ENCODE results near the gene SLC27A2.

SLC27A2 gene

DNA sequence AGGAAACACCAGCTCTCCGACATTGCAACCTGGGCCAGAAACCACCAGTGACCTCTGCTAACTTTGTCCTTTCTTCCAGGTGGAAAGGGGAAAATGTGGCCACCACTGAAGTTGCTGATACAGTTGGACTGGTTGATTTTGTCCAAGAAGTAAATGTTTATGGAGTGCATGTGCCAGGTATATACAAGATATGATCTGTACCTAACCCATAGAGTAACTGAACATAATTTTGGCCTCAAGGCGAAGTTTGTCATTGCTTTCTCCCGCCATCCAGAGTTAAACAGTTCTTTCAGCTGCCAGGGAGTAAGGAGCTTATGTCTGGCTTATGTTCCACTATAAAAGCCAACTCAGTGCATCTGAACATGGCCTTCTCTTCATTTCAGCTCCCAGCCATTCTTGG lies 46.9 kb downstream of the SLC27A2 start:
- no peak overlapping the region for H3K27ac Mint-ChIP-seq
- H3K36me3 Mint-ChIP-seq (ENCODE audit: low read depth) = peaks cover 7% of the 10 kb centered on the region
- ATAC-seq (no peak), DNase-seq (no peak)
- no peaks in the 10 kb centered on the region for H3K9me3 Mint-ChIP-seq
- no peaks in the 10 kb centered on the region for H3K4me1 Mint-ChIP-seq
- H3K4me3 Mint-ChIP-seq = no peak overlapping the region
- no peaks in the 10 kb centered on the region for H3K27me3 Mint-ChIP-seq

DNA sequence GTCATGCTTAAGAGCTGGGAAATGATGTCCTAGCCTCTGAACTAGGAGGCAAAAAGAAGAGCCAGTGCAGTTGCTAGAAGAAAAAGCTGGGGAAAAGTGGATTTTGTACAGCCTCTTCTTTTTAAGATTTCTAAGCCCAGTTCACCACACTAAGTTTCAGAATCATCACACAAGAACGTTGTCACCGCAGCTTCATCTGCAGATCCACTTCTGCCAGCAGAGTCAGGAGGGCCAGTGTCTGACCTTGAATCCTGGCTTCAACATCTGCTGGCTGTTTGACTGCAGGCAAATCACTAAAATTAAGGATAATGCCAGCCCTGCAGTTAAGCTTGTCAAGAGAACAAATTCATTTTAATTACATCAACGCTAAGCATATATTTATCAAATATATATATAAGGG lies 47.3 kb downstream of the SLC27A2 start:
- no peaks in the 10 kb centered on the region for H3K9me3 Mint-ChIP-seq
- H3K36me3 Mint-ChIP-seq (ENCODE audit: low read depth) = peaks cover 8% of the 10 kb centered on the region
- no peak overlapping the region for H3K27ac Mint-ChIP-seq
- no peak overlapping the region for H3K4me3 Mint-ChIP-seq
- no peaks in the 10 kb centered on the region for H3K27me3 Mint-ChIP-seq
- no peak for ATAC-seq
- no peaks in the 10 kb centered on the region for H3K4me1 Mint-ChIP-seq
- DNase-seq = no peak

DNA sequence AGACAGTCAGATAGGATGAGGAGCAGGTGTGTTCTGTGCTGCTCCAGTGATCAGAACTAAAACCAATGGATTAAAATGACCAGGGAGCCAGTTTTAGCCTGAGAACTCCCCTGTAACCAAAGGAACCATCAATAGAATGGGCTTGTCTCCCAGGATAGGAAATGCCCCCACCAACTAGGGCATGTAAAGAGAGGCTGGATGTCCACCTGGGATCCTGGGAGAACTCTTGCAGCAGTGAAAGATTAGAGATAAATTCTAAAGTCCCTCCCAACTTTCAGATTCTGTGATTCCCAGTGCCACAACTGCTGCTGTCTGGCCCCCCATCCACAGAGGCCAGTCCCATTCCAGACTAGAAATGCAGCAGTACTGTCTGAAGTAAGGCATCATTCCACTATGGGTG lies 49.8 kb downstream of the SLC27A2 start:
- Mint-ChIP-seq H3K36me3 (ENCODE audit: low read depth) (peaks cover 8% of the 10 kb centered on the region), H3K9me3 (no peaks in the 10 kb centered on the region), H3K27ac (no peak overlapping the region), H3K27me3 (no peaks in the 10 kb centered on the region), H3K4me3 (no peak overlapping the region), H3K4me1 (no peaks in the 10 kb centered on the region)
- no peak for ATAC-seq
- no peak for DNase-seq

DNA sequence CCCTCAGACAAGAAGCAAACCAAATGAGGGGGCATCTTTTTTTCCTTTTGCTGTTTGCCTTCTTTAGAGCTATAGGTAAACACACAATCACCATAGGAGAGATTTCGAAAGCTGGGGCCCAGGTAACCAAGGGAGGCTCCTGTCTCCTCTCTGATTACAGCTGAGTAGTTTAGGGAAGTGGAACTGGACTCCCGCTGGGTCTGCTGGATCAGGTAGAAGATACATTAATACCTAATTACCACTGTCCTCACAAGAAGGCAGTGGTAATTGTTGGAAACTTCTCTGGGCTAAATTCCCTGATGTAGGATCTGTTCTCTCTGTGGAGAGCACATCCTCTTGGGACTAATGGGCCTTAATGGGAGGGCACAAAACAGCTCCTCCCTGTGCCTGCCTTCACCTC lies 50.8 kb downstream of the SLC27A2 start:
- DNase-seq (no peak), ATAC-seq (no peak)
- Mint-ChIP-seq H3K36me3 (ENCODE audit: low read depth) (peaks cover 8% of the 10 kb centered on the region), H3K9me3 (no peaks in the 10 kb centered on the region), H3K4me1 (no peaks in the 10 kb centered on the region), H3K27me3 (no peaks in the 10 kb centered on the region), H3K4me3 (no peak overlapping the region), H3K27ac (no peak overlapping the region)

DNA sequence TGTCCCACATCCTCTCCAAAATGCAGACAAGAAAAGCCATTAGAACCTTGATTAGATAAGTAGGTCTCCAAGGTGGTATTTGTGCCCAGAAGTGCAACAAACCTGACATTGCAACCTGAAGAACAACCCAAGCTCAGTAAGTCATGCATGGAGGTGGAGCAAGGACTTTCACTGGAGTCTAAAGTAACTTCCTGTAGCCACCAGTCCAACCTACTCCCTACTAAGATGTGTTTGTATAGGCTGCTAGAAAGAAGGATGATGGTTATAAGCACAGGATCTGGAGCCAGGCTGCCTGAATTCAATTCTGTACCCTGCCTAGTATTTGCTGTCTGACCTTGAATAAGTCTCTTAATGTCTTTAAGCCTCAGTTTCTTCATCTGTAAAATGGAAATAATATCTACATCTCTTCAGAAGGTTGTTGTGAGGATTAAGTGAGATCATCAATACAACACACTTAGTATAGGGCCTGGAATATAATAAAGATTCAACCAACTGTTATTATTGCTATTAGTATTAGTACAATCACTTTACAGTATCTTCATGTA lies 51.3 kb downstream of the SLC27A2 start:
- Mint-ChIP-seq H3K9me3 (no peaks in the 10 kb centered on the region), H3K27me3 (no peaks in the 10 kb centered on the region), H3K27ac (no peak overlapping the region), H3K4me3 (no peak overlapping the region), H3K36me3 (ENCODE audit: low read depth) (peaks cover 8% of the 10 kb centered on the region), H3K4me1 (no peaks in the 10 kb centered on the region)
- DNase-seq (no peak), ATAC-seq (no peak)

DNA sequence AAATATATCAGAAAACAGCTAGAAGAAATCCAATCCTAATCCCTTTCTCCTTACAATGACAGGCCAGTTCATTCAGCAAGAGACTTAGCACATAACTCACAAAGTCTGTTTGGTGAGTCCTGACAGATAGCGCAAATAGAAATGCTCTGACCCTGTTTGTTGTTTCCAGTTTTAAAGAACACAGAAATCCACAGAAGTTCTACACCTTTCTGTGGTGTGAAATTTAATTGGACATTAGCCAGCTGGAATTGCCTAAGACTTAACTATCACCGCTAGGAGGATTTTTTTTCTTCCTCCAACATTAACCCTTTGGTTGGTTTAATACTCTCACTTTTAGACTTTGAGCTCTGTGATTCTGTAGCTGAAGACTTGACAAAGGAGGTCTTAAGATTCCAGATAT lies 52.8 kb downstream of the SLC27A2 start:
- Mint-ChIP-seq H3K4me1 (no peaks in the 10 kb centered on the region), H3K4me3 (no peak overlapping the region)
- DNase-seq = no peak

DNA sequence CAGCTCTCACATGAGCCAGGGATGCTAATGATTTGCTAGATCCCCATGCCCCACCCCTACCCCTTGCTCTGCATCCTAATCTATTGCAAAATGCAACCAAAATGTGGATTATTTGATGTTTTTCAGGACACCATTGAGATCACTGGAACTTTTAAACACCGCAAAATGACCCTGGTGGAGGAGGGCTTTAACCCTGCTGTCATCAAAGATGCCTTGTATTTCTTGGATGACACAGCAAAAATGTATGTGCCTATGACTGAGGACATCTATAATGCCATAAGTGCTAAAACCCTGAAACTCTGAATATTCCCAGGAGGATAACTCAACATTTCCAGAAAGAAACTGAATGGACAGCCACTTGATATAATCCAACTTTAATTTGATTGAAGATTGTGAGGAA lies 53.8 kb downstream of the SLC27A2 start:
- Mint-ChIP-seq H3K4me1 (peaks cover under 1% of the 10 kb centered on the region), H3K4me3 (no peak overlapping the region), H3K27ac (no peak overlapping the region), H3K9me3 (no peaks in the 10 kb centered on the region), H3K27me3 (no peaks in the 10 kb centered on the region), H3K36me3 (ENCODE audit: low read depth) (peaks cover 2% of the 10 kb centered on the region)
- ATAC-seq = no peak
- no peak for DNase-seq

More for the DNA sequence above, 52.8 kb downstream of the SLC27A2 start:
- Mint-ChIP-seq H3K9me3 (no peaks in the 10 kb centered on the region), H3K27me3 (no peaks in the 10 kb centered on the region), H3K36me3 (ENCODE audit: low read depth) (peaks cover 2% of the 10 kb centered on the region), H3K27ac (no peak overlapping the region)
- ATAC-seq = no peak

DNA sequence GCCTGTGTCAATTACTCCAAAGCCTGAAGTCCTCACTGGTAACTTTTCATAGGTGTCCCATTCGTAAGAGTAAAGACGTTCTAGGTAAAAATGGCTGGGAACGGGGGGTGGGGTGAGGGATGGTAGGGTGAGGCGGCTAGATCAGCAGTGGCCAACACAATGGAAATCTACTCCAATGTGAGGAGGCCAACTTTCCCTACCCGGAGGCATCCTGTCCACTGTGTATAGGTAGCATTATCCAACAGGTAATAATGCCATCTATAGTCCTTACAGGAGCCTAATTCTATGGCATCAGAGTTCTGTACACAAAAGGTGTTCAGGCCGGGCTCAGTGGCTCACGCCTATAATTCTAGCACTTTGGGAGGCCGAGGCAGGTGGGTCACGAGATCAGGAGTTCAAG lies 54.4 kb downstream of the SLC27A2 start:
- Mint-ChIP-seq H3K9me3 (no peaks in the 10 kb centered on the region), H3K27ac (no peak overlapping the region), H3K36me3 (ENCODE audit: low read depth) (peaks cover 2% of the 10 kb centered on the region), H3K27me3 (no peaks in the 10 kb centered on the region), H3K4me3 (no peak overlapping the region), H3K4me1 (peaks cover 7% of the 10 kb centered on the region)
- DNase-seq (no peak), ATAC-seq (no peak)

DNA sequence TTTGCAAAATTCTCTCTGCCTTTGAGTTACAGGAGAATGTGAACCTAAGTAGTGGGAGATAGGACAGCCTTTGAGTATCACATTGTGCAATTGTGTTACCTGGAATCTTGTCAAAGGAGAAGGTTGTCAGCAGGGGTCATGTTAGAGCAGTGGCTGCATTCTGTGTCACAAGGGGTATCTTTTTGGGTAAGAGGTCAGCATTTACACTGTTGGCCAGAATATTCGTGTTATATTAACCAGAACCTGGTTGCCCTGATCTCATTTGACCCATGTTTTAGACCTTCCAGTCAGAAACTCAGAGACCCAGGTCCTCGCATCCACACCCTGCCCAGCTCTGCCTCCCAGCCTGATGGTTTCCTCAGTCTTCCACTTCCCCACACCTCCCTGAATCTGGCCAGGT lies 56.3 kb downstream of the SLC27A2 start:
- Mint-ChIP-seq H3K27me3 (no peaks in the 10 kb centered on the region), H3K4me3 (no peak overlapping the region), H3K27ac (no peak overlapping the region), H3K36me3 (ENCODE audit: low read depth) (peaks cover 2% of the 10 kb centered on the region), H3K4me1 (peaks cover 16% of the 10 kb centered on the region), H3K9me3 (no peaks in the 10 kb centered on the region)
- ATAC-seq (no peak), DNase-seq (no peak)

DNA sequence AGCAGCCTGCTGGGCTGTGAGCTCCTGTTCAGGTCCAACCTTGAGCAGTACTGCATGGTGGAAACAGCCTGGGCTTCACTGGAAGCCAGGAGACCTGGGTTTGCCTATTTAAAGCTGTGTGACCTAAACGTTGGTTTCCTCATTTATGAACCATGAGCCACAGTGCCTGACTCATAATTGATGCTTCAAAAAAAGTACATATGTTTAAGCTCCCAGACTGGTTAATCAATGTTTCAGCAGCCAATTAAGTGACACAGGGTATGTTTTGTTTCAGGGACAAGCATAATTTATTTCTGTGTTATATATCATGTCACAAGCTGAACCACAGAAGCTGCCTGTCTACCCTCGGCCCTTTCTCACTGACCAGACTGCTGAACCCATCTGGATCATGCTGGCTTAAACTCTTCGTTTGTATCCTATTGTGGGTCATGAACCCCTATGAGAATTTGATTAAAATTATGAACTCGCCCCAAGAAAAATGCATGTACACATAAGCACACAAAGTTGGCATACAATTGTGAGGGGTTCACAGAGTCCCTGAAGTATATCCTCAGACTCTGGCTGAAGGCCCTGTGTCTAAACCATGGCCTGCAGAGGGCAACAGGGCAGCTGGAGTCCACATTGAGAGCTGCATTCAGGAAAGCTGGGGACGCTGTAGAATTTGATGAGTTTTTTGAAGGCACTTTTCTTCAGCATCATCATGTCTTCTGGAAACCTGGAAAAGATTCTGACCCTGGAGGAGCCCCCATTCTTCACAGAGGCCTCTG lies 59.9 kb downstream of the SLC27A2 start:
- DNase-seq = no peak
- Mint-ChIP-seq H3K27me3 (no peaks in the 10 kb centered on the region), H3K27ac (peak overlapping the region; percentile 34), H3K4me3 (no peak overlapping the region), H3K4me1 (peaks cover 20% of the 10 kb centered on the region), H3K9me3 (no peaks in the 10 kb centered on the region), H3K36me3 (ENCODE audit: low read depth) (no peaks in the 10 kb centered on the region)
- ATAC-seq = peak; percentile 81

DNA sequence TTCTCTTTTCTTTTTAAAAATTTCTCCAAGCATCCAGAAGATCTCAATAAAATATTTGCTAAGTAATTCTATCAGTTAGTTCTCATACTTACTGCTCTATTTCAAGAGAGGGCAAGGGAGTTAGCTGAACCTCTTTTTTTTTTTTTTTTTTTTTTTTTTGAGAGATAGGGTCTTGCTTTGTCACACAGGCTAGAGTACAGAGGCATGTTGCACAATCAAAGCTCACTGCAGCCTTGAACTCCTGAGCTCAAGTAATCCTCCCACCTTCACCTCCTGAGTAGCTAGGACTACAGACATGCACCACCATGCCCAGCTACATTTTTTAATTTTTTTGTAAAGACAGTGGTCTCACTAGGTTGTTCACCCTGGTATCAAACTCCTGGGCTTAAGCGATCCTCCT lies 62.2 kb downstream of the SLC27A2 start:
- Mint-ChIP-seq H3K4me1 (peaks cover 40% of the 10 kb centered on the region), H3K9me3 (no peaks in the 10 kb centered on the region), H3K27me3 (no peaks in the 10 kb centered on the region), H3K36me3 (ENCODE audit: low read depth) (no peaks in the 10 kb centered on the region), H3K27ac (no peak overlapping the region), H3K4me3 (no peak overlapping the region)
- ATAC-seq (no peak), DNase-seq (no peak)

DNA sequence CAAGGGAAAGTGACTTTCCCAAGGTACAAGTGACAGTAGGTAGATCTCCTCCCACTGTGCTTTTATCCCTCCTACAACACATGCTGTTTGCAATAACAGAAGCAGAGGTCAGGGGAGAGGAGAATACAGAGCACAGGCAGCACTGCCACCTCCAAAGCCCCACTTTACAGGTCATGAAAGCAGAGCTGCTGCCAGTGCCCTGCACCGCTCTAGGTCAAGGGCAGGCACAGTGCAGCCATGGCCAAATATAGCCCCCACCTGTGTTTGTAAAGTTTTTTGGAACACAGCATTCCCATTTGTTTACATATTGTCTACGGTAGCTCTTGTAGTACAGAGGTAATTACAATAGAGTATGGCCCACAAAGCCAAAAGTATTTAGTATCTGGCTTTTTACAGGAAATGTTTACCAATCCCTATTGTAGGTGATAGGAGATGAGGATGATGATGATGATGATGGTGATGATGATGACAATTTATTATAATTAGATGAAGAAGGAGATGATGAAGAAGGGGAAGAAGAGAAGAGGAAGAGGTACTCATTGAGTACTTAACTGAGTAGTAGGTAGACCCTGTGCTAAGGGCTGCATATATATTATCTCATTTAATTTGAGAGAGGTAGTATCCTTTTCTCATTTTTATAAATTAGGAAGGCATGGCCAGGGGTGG lies 63.1 kb downstream of the SLC27A2 start:
- Mint-ChIP-seq H3K9me3 (no peaks in the 10 kb centered on the region), H3K27me3 (no peaks in the 10 kb centered on the region), H3K4me1 (peaks cover 48% of the 10 kb centered on the region), H3K36me3 (ENCODE audit: low read depth) (no peaks in the 10 kb centered on the region), H3K4me3 (no peak overlapping the region), H3K27ac (no peak overlapping the region)
- no peak for DNase-seq
- ATAC-seq = no peak

DNA sequence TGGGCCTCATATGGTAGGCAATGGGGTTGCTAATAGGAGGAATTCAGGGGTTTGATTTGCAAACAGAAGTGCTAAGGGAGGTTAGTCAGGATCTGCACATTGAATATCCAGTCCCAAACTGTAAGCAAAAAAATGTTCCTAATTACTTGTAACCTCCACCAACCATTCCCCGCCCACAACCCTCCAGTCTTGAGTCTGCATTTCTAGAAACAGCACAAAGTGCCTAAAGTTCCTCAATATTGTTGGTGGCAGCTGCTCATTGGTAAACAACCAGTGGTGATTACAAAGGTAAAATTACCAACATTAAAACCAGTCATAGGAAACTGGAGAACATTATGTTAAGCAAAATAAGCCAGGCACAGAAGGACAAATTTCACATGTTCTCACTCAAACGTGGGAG lies 64.6 kb downstream of the SLC27A2 start:
- ATAC-seq (no peak), DNase-seq (no peak)
- Mint-ChIP-seq H3K4me1 (peaks cover 40% of the 10 kb centered on the region), H3K27ac (no peak overlapping the region), H3K9me3 (peaks cover 4% of the 10 kb centered on the region), H3K27me3 (peaks cover 3% of the 10 kb centered on the region), H3K4me3 (no peak overlapping the region), H3K36me3 (ENCODE audit: low read depth) (no peaks in the 10 kb centered on the region)

DNA sequence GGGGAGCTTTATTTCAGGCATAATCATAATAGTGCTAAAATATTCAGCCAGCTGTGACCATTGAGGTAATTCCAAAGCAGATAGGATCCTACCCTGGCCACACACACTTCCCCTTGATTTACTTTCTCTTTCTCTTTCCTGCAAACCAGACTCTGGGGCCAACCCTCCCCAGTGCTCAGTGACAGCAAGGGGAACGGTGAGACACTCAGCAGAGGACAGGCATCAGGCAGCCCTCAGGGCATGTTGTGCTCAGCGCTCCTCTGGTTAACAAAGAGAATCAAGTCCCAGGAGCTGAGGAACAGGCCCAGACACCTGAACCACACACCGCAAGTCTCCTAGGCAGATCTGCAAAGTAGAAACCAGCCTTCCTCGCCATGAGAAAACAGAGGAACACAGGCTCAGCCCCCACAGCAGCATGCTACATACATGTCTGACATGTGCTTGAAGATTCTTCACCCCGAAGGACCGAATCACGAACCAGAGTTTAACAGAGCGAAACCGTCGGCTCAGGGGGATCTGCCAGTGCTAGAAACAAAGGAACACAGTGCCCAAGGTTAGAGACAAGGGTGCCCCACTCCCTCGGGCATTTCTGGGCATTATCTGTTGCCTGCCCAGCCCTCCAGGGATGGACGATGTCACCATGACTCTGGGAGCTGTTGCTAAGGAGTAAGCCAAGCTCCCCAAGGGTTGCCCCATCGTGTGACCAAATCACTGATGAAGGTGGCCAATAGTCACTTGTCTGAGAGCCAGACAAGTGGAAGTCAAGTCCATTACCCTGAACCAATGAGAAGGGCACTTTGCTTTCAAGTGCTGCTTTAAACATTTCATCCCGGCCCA lies 66.0 kb downstream of the SLC27A2 start:
- peaks cover 4% of the 10 kb centered on the region for H3K9me3 Mint-ChIP-seq
- ATAC-seq = peak; percentile 97
- H3K27ac Mint-ChIP-seq = peak overlapping the region; percentile 94
- H3K27me3 Mint-ChIP-seq = peaks cover 4% of the 10 kb centered on the region
- no peaks in the 10 kb centered on the region for H3K36me3 Mint-ChIP-seq (ENCODE audit: low read depth)
- peak; percentile 44 for DNase-seq
- H3K4me1 Mint-ChIP-seq = peaks cover 33% of the 10 kb centered on the region
- H3K4me3 Mint-ChIP-seq = peak overlapping the region; percentile 71

Measured in activated naive CD8-positive, alpha-beta T cell treated with anti-CD3 and anti-CD28 coated beads, Interleukin-2, amount 50 U/mL, for 24 hours (primary cell).